H1 (cell line): ENCODE results near the gene MCM6. TPM values are rescaled to one million over a fixed set of nuclear protein-coding genes. Genes with fewer than 3 reads are reported as not detected.

ENCODE experiments used
- CTCF ChIA-PET: fragments of 300-600 bp; sonication (Branson Sonifier 250); formaldehyde crosslinking; loops from one replicate; lab custom pipeline; 2021; ENCODE audit not compliant: partially characterized antibody; lab: Charles Lee
- POLR2A ChIA-PET: fragments of 300-600 bp; sonication (Branson Sonifier 250); formaldehyde crosslinking; loops from one replicate; lab custom pipeline; 2021; ENCODE audit warnings: inconsistent platforms; ENCODE audit not compliant: partially characterized antibody; lab: Charles Lee
- DNase-seq, 2 experiments: peaks; one replicate each; pipeline versions ENCODE4 v3.0.0 to v3.0.0-alpha.2; 2010 to 2022; ENCODE audit warnings: low spot score in 2 of 2, low read depth in 1 of 2, mixed read lengths in 1 of 2
- FAIRE-seq: peaks from 2 replicates; lab custom pipeline; 2011; peaks lifted over from hg19 to GRCh38; lab: Jason Lieb, UNC
- H2AFZ ChIP-seq: 2 replicates; pipeline ENCODE4 v1.8.1; 2012; ENCODE audit warnings: low read length, inconsistent platforms
- H2AK5ac ChIP-seq: 2 replicates; pipeline ENCODE4 v1.6.1; 2013; ENCODE audit warnings: low read depth, low read length
- H2BK120ac ChIP-seq: replicated peaks from 2 replicates; pipeline ENCODE3; 2013; ENCODE audit warnings: low read depth, low read length, inconsistent platforms
- H2BK12ac ChIP-seq: 2 replicates; pipeline ENCODE4 v1.6.1; 2013; ENCODE audit warnings: low read depth, low read length
- H2BK15ac ChIP-seq: 2 replicates; pipeline ENCODE4 v1.6.1; 2013; ENCODE audit warnings: low read length
- H2BK20ac ChIP-seq: 2 replicates; pipeline ENCODE4 v1.6.1; 2013; ENCODE audit warnings: low read length
- H2BK5ac ChIP-seq: 2 replicates; pipeline ENCODE4 v1.6.1; 2013; ENCODE audit warnings: low read depth, low read length
- H3K14ac ChIP-seq: 2 replicates; pipeline ENCODE4 v1.6.1; 2013; ENCODE audit warnings: inconsistent platforms; ENCODE audit not compliant: insufficient read length
- H3K18ac ChIP-seq: 2 replicates; pipeline ENCODE4 v1.6.1; 2013; ENCODE audit warnings: low read length; ENCODE audit errors: extremely low read depth
- H3K23ac ChIP-seq: 2 replicates; pipeline ENCODE4 v1.6.1; 2013; ENCODE audit warnings: inconsistent platforms; ENCODE audit not compliant: insufficient read length
- H3K23me2 ChIP-seq: 2 replicates; pipeline ENCODE4 v1.6.1; 2013; ENCODE audit warnings: low read depth, low read length
- H3K27ac ChIP-seq: 2 replicates; pipeline ENCODE4 v1.6.1; 2011; ENCODE audit warnings: low read depth, low read length, inconsistent platforms
- H3K27me3 ChIP-seq, 4 experiments: replicated peaks in 1 of 4; 1 replicate in 1 of 4; 2 replicates in 3 of 4; pipeline versions ENCODE4 v1.6.1 to v1.8.1; 2011 to 2013; ENCODE audit warnings: low read length in 3 of 4, mild to moderate bottlenecking in 3 of 4, inconsistent platforms in 2 of 4, mixed read lengths in 2 of 4, moderate library complexity in 1 of 4; ENCODE audit not compliant: control insufficient read depth in 3 of 4, insufficient read depth in 3 of 4; ENCODE audit errors: extremely low read depth in 1 of 4
- H3K36me3 ChIP-seq, 4 experiments: 2 replicates each; pipeline versions ENCODE4 v1.6.1 to v1.8.1; 2011 to 2013; ENCODE audit warnings: mild to moderate bottlenecking in 4 of 4, low read length in 3 of 4, moderate library complexity in 2 of 4, control low read depth in 1 of 4, inconsistent platforms in 1 of 4; ENCODE audit not compliant: insufficient read depth in 4 of 4, control insufficient read depth in 2 of 4
- H3K4ac ChIP-seq: replicated peaks from 2 replicates; pipeline ENCODE3; 2013; ENCODE audit warnings: low read length, low read depth, mixed read lengths, inconsistent platforms; ENCODE audit not compliant: insufficient read length
- H3K4me1 ChIP-seq, 4 experiments: replicated peaks in 1 of 4; 1 replicate in 1 of 4; 2 replicates in 3 of 4; pipeline versions ENCODE4 v1.6.1 to v1.8.1; 2011 to 2013; ENCODE audit warnings: low read length in 3 of 4, inconsistent platforms in 2 of 4, mixed read lengths in 1 of 4; ENCODE audit not compliant: insufficient read depth in 4 of 4, control insufficient read depth in 3 of 4
- H3K4me2 ChIP-seq, 2 experiments: 2 replicates each; pipeline versions ENCODE4 v1.6.1 to v1.8.1; 2011 to 2013; ENCODE audit warnings: low read depth in 2 of 2, low read length in 2 of 2, control low read depth in 1 of 2, inconsistent platforms in 1 of 2, mild to moderate bottlenecking in 1 of 2; ENCODE audit not compliant: insufficient read depth in 1 of 2
- H3K4me3 ChIP-seq, 4 experiments: fragments of 200-600, 300-600 bp in 1 of 4; sonication (generic), shearing (Covaris generic), sonication (Bioruptor Twin) in 1 of 4; 2 replicates each; pipeline versions ENCODE4 v1.5.1 to v1.8.1; 2011 to 2016; ENCODE audit warnings: low read length in 4 of 4, low read depth in 3 of 4, control low read depth in 2 of 4, inconsistent platforms in 2 of 4, mild to moderate bottlenecking in 2 of 4, mixed read lengths in 1 of 4, moderate library complexity in 1 of 4; ENCODE audit not compliant: insufficient read depth in 2 of 4; ENCODE audit errors: extremely low read depth in 1 of 4
- H3K56ac ChIP-seq: replicated peaks from 2 replicates; pipeline ENCODE3; 2013; ENCODE audit warnings: low read depth, mild to moderate bottlenecking, mixed read lengths, low read length, inconsistent platforms; ENCODE audit not compliant: insufficient read length
- H3K79me1 ChIP-seq: 2 replicates; pipeline ENCODE4 v1.6.1; 2013; ENCODE audit warnings: low read depth, low read length, control low read depth
- H3K79me2 ChIP-seq, 2 experiments: 2 replicates each; pipeline versions ENCODE4 v1.6.1 to v1.8.1; 2012 to 2013; ENCODE audit warnings: low read length in 2 of 2, mild to moderate bottlenecking in 2 of 2, inconsistent platforms in 1 of 2; ENCODE audit not compliant: insufficient read depth in 2 of 2, control insufficient read depth in 1 of 2
- H3K9ac ChIP-seq, 4 experiments: replicated peaks in 1 of 4; 1 replicate in 1 of 4; 2 replicates in 3 of 4; pipeline versions ENCODE4 v1.6.1 to v1.8.1; 2011 to 2013; ENCODE audit warnings: low read depth in 3 of 4, low read length in 3 of 4, control low read depth in 2 of 4, mild to moderate bottlenecking in 2 of 4, moderate library complexity in 2 of 4, inconsistent platforms in 1 of 4; ENCODE audit errors: extremely low read depth in 1 of 4
- H3K9me3 ChIP-seq, 2 experiments: 2 replicates each; pipeline versions ENCODE4 v1.6.1 to v1.8.1; 2012 to 2013; ENCODE audit warnings: mild to moderate bottlenecking in 2 of 2, moderate library complexity in 2 of 2, control low read depth in 1 of 2, inconsistent platforms in 1 of 2, low read depth in 1 of 2, low read length in 1 of 2, mixed read lengths in 1 of 2; ENCODE audit not compliant: insufficient read depth in 2 of 2
- H4K20me1 ChIP-seq, 2 experiments: replicated peaks in 1 of 2; 2 replicates each; pipeline versions ENCODE3 to v1.8.1; 2011 to 2013; ENCODE audit warnings: inconsistent platforms in 2 of 2, low read length in 2 of 2, mild to moderate bottlenecking in 1 of 2; ENCODE audit not compliant: insufficient read depth in 2 of 2, control insufficient read depth in 1 of 2
- H4K5ac ChIP-seq: 2 replicates; pipeline ENCODE4 v1.6.1; 2013; ENCODE audit warnings: low read length, low read depth, mixed read lengths, inconsistent platforms; ENCODE audit not compliant: insufficient read length
- H4K8ac ChIP-seq: 2 replicates; pipeline ENCODE4 v1.8.0; 2013; ENCODE audit warnings: mild to moderate bottlenecking, moderate library complexity, low read length, inconsistent platforms; ENCODE audit not compliant: insufficient read depth; ENCODE audit errors: extremely low read depth
- H4K91ac ChIP-seq: replicated peaks from 2 replicates; pipeline ENCODE3; 2013; ENCODE audit warnings: low read length, mixed read lengths, inconsistent platforms; ENCODE audit not compliant: insufficient read length
- FOSL1 ChIP-seq: IDR thresholded peaks from 2 replicates; pipeline ENCODE4 v1.6.1; 2011; ENCODE audit warnings: mild to moderate bottlenecking, low read depth, low read length, moderate library complexity; ENCODE audit not compliant: insufficient read depth
- HDAC2 ChIP-seq, 2 experiments: fragments of 300-600 bp in 1 of 2; sonication (generic) in 1 of 2; IDR thresholded peaks; 2 replicates each; pipeline ENCODE4 v1.6.1; 2011 to 2012; ENCODE audit warnings: low read depth in 2 of 2, low read length in 2 of 2, mild to moderate bottlenecking in 2 of 2, moderate library complexity in 2 of 2, borderline replicate concordance in 1 of 2, inconsistent platforms in 1 of 2
- POLR2A ChIP-seq, 2 experiments: IDR thresholded peaks; 1 replicate in 1 of 2; 2 replicates in 1 of 2; pipeline ENCODE4 v1.6.1; 2011; ENCODE audit warnings: low read depth in 2 of 2, low read length in 2 of 2, mild to moderate bottlenecking in 2 of 2; ENCODE audit errors: control extremely low read depth in 1 of 2
- SUZ12 ChIP-seq: fragments of 200-600 bp; sonication (generic); IDR thresholded peaks from 2 replicates; pipeline ENCODE4 v1.6.1; 2012; ENCODE audit warnings: mild to moderate bottlenecking, inconsistent platforms, low read length, moderate library complexity, mixed read lengths
- WGBS, 2 experiments: shearing (Covaris generic) in 1 of 2; methylation state at CpG; one replicate each; pipeline versions ENCODE4 v1.1.6 to v1.1.7; 2013 to 2015; ENCODE audit warnings: low lambda C conversion rate in 2 of 2, mixed read lengths in 2 of 2, inconsistent platforms in 1 of 2, low coverage in 1 of 2, missing lambda C conversion rate in 1 of 2; ENCODE audit not compliant: insufficient replicate concordance in 2 of 2, insufficient coverage in 1 of 2, insufficient read length in 1 of 2; ENCODE audit errors: extremely low coverage in 1 of 2, missing lambda C conversion rate in 1 of 2; 5-methylcytosine and 5-hydroxymethylcytosine counted together
- polyA plus RNA-seq, 7 experiments: library from polyadenylated mRNA; depleted of rRNA in 3 of 7; stranded (reverse) in 5 of 7; unstranded in 2 of 7; fragments of >200 nt in 5 of 7; fragments of 200-250 nt in 2 of 7; gene quantifications; 1 replicate in 5 of 7; 2 replicates in 1 of 7; 4 replicates in 1 of 7; pipeline versions ENCODE4 v1.2.1 to v1.2.3, GENCODE V29; 2011 to 2013; ENCODE audit warnings: missing spikeins in 2 of 7, mixed read lengths in 2 of 7
- total RNA-seq: library from RNA; stranded (reverse); fragmentation: NEBNext Ultra II Directional; extraction: Animal tissue kit (Norgen Biotek cat#: 25700); gene quantifications from 2 replicates; pipeline ENCODE4 v1.2.1, GENCODE V29; 2021

Gene MCM6
- total and polyA plus RNA-seq, 2 of the 8 experiments (the other 6 are each of a cell fraction or from before 2014, with no cell fraction given), result 60.2 to 134 TPM

DNA sequence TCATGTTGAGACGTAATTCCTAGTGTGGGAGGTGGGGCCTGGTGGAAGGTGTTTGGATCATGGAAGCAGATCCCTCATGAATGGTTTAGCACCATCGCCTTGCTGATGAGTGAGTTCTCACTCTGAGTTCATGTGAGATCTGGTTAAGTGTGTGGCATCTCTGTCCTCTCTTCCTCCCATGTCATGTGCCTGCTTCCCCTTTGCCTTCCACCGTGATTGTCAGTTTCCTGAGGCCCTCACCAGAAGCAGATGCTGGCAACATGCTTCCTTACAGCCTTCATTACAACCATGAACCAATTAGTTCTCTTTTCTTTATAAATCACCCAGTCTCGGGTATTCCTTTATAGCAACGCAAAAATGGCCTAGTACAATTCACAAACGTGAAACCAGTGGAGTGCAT, 14.6 kb upstream of the MCM6 start:
- no peak for DNase-seq
- no peak overlapping the region for H2AK5ac ChIP-seq

More for the DNA sequence above, 14.6 kb upstream of the MCM6 start:
- H3K14ac ChIP-seq, result no peak overlapping the region
- no peak overlapping the region for H3K4me2 ChIP-seq
- H3K18ac ChIP-seq, result peak overlapping the region; percentile 78
- H4K5ac ChIP-seq, result peak overlapping the region; percentile 18
- no peak overlapping the region for H3K4ac ChIP-seq
- ChIA-PET CTCF (no interaction called here), POLR2A (interaction anchor here (1.2 kb wide), 2 partner anchors 14 to 15 kb away, joined by 3 to 4 read pairs; partner anchors contain the start of gene MCM6)
- no peaks in the 10 kb centered on the region for H3K23me2 ChIP-seq
- H2BK5ac ChIP-seq, result peak overlapping the region; percentile 73; the same call in 1 of the 2 replicates
- peak overlapping the region in 1 of 4 experiments; percentile 19; a peak in 1 of 7 replicates for H3K9ac ChIP-seq
- peak overlapping the region; percentile 30 for H4K91ac ChIP-seq
- no peak overlapping the region for H3K4me3 ChIP-seq
- H3K36me3 ChIP-seq, result no peaks in the 10 kb centered on the region
- no peak overlapping the region for H3K56ac ChIP-seq
- H3K4me1 ChIP-seq, result peaks cover 0 to 4% (median 0%) of the 10 kb centered on the region in 4 experiments; a peak in 3 of 7 replicates
- 55% methylated on average over 6 of the region's 6 CpGs; no CpG with 5 or more reads in 1 of the 2 experiments for WGBS, 2 experiments
- H4K8ac ChIP-seq, result no peak overlapping the region
- 0 out of 2 replicates have a peak overlapping the region, but pooled peaks have one; percentile 67 for H2AFZ ChIP-seq
- no peak overlapping the region for H2BK15ac ChIP-seq
- peak overlapping the region; percentile 6 for H2BK120ac ChIP-seq
- no peaks in the 10 kb centered on the region for H3K79me2 ChIP-seq
- TF ChIP-seq SUZ12, result no peak
- TF ChIP-seq POLR2A (IDR thresholded peaks at IDR 0.05; ENCODE audit: control extremely low read depth in 1 of 2, low read depth in 2 of 2, low read length in 2 of 2), result no peak
- TF ChIP-seq FOSL1, result no peak
- TF ChIP-seq HDAC2 (IDR thresholded peaks at IDR 0.05; ENCODE audit: borderline replicate concordance in 1 of 2, low read depth in 2 of 2, low read length in 2 of 2), result no peak
- peaks cover 0 to 10% of the 10 kb centered on the region in 2 experiments; a peak in 1 of 4 replicates for H3K9me3 ChIP-seq
- H3K79me1 ChIP-seq, result no peaks in the 10 kb centered on the region
- peak overlapping the region; percentile 93 for H2BK12ac ChIP-seq
- no peaks in the 10 kb centered on the region for H4K20me1 ChIP-seq
- no peak overlapping the region for H3K23ac ChIP-seq
- no peak for FAIRE-seq
- H2BK20ac ChIP-seq, result 0 out of 2 replicates have a peak overlapping the region, but pooled peaks have one; percentile 5
- no peaks in the 10 kb centered on the region for H3K27me3 ChIP-seq
- H3K27ac ChIP-seq, result no peak overlapping the region
